ENCODE results near the gene FCRLA.

Gene FCRLA

GRCh38 chr1:161706113-161706481, 932 bp upstream of the FCRLA start:
- no peak overlapping the region for H3K4me3 ChIP-seq (ENCODE audit: low read depth, low read length)
- H3K9me3 ChIP-seq (ENCODE audit: control insufficient read depth, low read length) = no peaks in the 10 kb centered on the region
- no peaks in the 10 kb centered on the region for H3K4me1 ChIP-seq
- H2AFZ ChIP-seq = no peak overlapping the region
- no peak overlapping the region for H3K27ac ChIP-seq
- no peaks in the 10 kb centered on the region for H3K36me3 ChIP-seq (ENCODE audit: control insufficient read depth, insufficient read depth, low read length)
- H3K79me2 ChIP-seq = no peaks in the 10 kb centered on the region
- H3K4me2 ChIP-seq (ENCODE audit: low read length) = no peak overlapping the region
- no peaks in the 10 kb centered on the region for H3K27me3 ChIP-seq (ENCODE audit: control insufficient read depth, insufficient read depth, low read length)
- no peak overlapping the region for H3K9ac ChIP-seq
- TF ChIP-seq CTCF (IDR thresholded peaks at IDR 0.05) = no peak

DNA sequence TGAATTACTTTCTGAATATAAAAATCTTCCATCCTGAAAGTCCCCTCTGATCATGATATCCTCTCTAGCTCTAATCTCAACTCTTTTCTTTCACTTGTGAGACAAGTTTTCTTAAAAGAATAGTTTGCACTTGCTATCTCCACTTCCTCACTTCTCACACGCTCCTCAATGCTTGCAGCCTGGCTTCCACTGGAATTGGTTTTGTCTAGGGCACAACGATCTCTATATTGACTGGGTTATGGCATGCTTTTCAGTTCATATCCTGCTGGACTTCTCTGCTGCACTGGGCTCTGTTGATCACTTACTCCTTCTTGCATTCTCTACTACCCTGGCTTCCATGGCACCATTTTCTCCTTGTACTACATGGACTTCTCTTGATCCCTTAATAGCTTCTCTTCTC, 474 bp downstream of the FCRLA start:
- no peak overlapping the region for H2AFZ ChIP-seq
- no peak overlapping the region for H3K9ac ChIP-seq
- no peaks in the 10 kb centered on the region for H3K9me3 ChIP-seq (ENCODE audit: control insufficient read depth, low read length)
- no peaks in the 10 kb centered on the region for H3K79me2 ChIP-seq
- no peaks in the 10 kb centered on the region for H3K36me3 ChIP-seq (ENCODE audit: control insufficient read depth, insufficient read depth, low read length)
- no peak for TF ChIP-seq CTCF (IDR thresholded peaks at IDR 0.05)
- H3K4me1 ChIP-seq = no peaks in the 10 kb centered on the region
- no peak overlapping the region for H3K4me3 ChIP-seq (ENCODE audit: low read depth, low read length)
- H3K27ac ChIP-seq = no peak overlapping the region
- no peaks in the 10 kb centered on the region for H3K27me3 ChIP-seq (ENCODE audit: control insufficient read depth, insufficient read depth, low read length)
- no peak overlapping the region for H3K4me2 ChIP-seq (ENCODE audit: low read length)

DNA sequence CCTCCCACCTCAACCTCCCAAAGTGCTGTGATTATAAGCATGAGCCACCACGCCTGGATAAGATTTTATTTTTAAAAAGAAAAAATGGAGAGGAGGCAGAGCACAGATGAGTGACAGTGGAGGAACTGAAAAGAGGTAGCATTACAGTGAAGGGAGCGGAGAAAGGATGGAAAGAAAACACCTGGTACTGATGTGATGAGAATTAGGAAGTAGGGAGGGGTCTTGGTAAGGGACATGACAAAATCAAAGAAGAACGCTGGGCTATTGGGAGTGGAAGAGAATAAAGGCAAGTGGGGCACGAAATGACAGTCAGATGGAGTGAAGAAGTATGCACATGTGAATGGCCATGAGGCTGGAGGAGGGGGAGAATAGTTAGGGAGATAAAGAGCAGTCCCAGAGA, 2.3 kb downstream of the FCRLA start:
- H3K27ac ChIP-seq = no peak overlapping the region
- H3K9ac ChIP-seq = no peak overlapping the region
- TF ChIP-seq CTCF (IDR thresholded peaks at IDR 0.05) = no peak
- H3K79me2 ChIP-seq = no peaks in the 10 kb centered on the region
- H3K4me1 ChIP-seq = no peaks in the 10 kb centered on the region
- H3K27me3 ChIP-seq (ENCODE audit: control insufficient read depth, insufficient read depth, low read length) = no peaks in the 10 kb centered on the region
- no peaks in the 10 kb centered on the region for H3K36me3 ChIP-seq (ENCODE audit: control insufficient read depth, insufficient read depth, low read length)
- H2AFZ ChIP-seq = no peak overlapping the region
- no peak overlapping the region for H3K4me2 ChIP-seq (ENCODE audit: low read length)
- no peaks in the 10 kb centered on the region for H3K9me3 ChIP-seq (ENCODE audit: control insufficient read depth, low read length)
- no peak overlapping the region for H3K4me3 ChIP-seq (ENCODE audit: low read depth, low read length)

DNA sequence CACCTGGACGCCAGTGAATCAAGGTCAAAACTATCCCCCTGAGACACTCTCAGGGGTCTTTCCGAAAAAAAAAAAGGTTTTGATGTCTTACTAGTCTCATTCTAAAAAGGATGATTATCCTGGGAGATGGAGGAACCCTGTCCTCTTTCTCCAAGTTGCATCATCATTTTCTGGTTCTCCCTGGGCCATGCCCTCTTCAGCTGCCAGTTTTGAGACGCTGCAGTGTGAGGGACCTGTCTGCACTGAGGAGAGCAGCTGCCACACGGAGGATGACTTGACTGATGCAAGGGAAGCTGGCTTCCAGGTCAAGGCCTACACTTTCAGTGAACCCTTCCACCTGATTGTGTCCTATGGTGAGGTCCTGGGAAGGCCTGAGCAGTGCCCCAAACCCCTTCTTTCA, 3.5 kb downstream of the FCRLA start:
- Histone ChIP-seq H3K36me3 (ENCODE audit: control insufficient read depth, insufficient read depth, low read length) (no peaks in the 10 kb centered on the region), H3K4me2 (ENCODE audit: low read length) (no peak overlapping the region), H3K4me1 (no peaks in the 10 kb centered on the region), H3K9ac (no peak overlapping the region), H3K79me2 (no peaks in the 10 kb centered on the region), H2AFZ (no peak overlapping the region), H3K4me3 (ENCODE audit: low read depth, low read length) (no peak overlapping the region), H3K9me3 (ENCODE audit: control insufficient read depth, low read length) (no peaks in the 10 kb centered on the region), H3K27me3 (ENCODE audit: control insufficient read depth, insufficient read depth, low read length) (no peaks in the 10 kb centered on the region), H3K27ac (no peak overlapping the region)
- no peak for TF ChIP-seq CTCF (IDR thresholded peaks at IDR 0.05)

- Histone ChIP-seq H3K36me3 (ENCODE audit: control insufficient read depth, insufficient read depth, low read length) (no peaks in the 10 kb centered on the region), H3K4me2 (ENCODE audit: low read length) (no peak overlapping the region), H3K79me2 (no peaks in the 10 kb centered on the region), H2AFZ (no peak overlapping the region), H3K27ac (no peak overlapping the region), H3K27me3 (ENCODE audit: control insufficient read depth, insufficient read depth, low read length) (no peaks in the 10 kb centered on the region), H3K4me3 (ENCODE audit: low read depth, low read length) (no peak overlapping the region), H3K9ac (no peak overlapping the region), H3K9me3 (ENCODE audit: control insufficient read depth, low read length) (no peaks in the 10 kb centered on the region), H3K4me1 (no peaks in the 10 kb centered on the region)
- no peak for TF ChIP-seq CTCF (IDR thresholded peaks at IDR 0.05)
These were observed 11.7 kb downstream of the FCRLA start for GRCh38 chr1:161718559-161719324.
